NCI-H128 (cell line): Measurements from ENCODE around the gene KCNJ5.

Source experiments
- DNase-seq: peaks from one replicate; lab custom pipeline; 2025; ENCODE audit not compliant: unreplicated experiment; lab: John Stamatoyannopoulos, UW

The KCNJ5 gene

DNA sequence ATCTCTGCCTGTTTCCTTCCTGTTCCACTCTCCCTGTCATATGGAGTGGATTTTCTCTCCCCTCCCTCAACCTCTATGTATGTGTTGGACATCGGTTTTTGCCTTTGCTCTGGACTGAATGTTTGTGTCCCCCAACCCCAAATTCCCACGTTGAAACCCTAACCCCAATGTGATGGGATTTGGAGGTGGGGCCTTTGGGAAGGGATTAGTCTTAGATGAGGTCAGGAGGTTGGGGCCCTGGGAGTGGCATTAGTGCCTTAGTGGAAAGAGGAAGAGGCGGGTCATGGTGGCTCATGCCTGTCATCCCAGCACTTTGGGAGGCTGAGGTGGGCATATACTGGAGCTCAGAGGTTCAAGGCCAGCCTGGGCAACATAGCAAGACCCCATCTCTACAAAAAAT is 39.9 kb downstream of the KCNJ5 start:
- DNase-seq, result no peak

DNA sequence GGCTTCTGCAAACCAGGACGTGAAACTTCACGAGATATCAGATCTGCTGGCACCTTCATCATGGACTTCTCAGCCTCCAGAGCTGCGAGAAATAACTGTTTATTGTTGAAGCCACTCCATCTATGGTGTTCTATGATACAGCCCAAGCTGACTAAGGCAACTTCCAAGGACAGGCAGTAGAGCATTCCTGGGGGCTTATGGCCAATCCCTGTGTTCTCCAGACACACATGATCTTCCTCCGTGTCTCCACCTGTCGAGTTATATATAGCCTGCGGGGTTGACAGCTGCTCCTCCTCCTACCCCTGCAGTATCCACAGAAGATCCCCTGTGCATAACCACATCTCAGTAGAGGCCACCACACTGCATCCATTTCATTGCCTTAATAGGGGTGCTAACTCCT is 40.5 kb downstream of the KCNJ5 start:
- DNase-seq, result no peak

- no peak for DNase-seq
These were observed 42.5 kb downstream of the KCNJ5 start for GRCh38 chr11:128933481-128934178.

- DNase-seq, result no peak
These were observed 43.2 kb downstream of the KCNJ5 start for GRCh38 chr11:128934351-128934750.

DNA sequence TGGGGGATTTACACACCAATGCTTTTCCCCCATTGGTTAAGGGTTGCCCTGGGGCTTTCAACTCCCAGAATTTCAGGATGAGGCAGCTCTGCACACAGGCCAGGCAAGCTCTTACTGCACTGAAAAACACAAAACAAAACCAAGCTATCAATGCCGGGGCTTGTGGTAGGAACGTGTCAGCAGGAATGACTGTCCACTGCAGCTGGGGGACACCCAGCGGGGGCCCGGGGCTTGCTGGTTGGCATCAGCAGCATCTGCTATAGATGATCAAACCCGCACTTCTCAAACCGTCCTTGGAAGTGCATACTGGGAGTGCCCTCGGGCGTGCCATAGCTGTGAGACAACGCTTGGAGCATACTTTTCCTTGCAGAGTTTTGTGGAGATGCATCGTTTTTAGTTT is 43.8 kb downstream of the KCNJ5 start:
- DNase-seq, result no peak

DNA sequence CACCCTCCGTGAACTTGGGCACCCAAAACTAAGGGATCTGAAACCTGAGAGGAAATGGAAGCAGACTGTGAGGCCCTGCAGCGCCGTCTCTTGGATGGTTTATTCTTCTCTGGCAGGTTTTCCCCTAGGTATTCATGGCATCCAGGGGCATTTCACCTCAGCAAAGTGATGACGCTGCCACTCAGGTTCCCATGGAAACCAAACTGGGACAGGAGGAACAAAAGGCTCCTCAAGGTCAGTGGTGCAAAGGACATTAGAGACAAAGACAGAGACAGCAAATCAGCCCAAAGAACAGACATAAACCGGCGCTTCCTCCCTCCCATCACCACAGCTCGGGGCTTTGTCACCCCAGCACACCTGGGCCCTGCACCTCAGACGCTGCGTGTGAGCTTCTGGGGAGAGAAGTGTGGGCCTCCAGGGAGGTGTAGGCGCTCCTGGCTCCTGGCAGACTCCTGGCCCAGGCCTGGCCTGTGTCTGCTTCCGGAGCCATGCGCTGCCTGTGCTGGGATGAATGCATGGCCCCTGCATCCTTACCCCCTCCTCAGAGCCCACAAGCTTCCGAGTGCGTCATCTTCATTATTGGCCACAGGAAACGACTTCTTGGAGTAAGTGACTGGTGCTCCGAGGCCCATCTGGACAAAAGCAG is 45.6 kb downstream of the KCNJ5 start:
- no peak for DNase-seq

DNA sequence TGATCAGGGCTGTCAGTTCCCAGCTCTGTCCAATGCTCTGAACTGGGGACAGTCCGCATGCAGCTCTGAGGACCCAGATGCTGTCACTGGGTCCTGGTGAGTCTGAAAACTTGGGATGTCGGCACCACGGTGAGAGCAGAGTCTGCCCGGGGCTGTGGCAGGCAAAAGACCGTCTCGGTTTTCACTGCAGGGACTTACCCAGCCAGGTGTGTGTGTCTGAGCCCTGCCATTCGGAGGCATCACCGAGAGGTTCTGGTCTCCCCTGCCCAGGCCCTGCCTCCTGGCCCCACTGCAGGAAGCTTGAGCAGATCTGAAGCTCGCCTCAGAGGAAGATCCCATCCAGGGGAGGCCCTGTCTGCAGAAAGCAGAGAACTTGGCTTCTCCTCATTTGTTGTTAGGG is 46.3 kb downstream of the KCNJ5 start:
- DNase-seq, result no peak

- DNase-seq, result no peak
These were observed 47.2 kb downstream of the KCNJ5 start for GRCh38 chr11:128938156-128938885.

GRCh38 chr11:128939591-128939990 is 48.4 kb downstream of the KCNJ5 start:
- no peak for DNase-seq

GRCh38 chr11:128940156-128940555 is 49.0 kb downstream of the KCNJ5 start:
- DNase-seq, result no peak

DNA sequence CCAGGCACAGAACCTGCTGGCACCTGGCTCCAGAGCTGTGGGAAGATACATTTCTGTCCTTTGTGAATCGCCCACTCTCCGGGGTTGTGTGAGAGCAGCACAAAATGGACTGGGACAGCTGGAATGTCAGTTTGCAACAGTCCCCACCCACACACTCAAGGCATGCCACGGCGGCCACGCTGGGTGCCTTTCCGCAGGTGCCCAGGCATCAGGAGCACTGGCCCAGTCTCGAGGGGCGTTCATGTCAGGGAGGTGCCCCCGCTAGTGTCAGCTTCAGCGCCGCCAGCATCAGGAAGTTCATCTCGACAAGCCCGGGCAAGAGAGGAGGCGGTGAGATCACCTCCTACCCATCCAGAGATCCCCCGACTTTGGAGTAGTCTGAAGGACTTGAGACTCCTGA is 49.4 kb downstream of the KCNJ5 start:
- no peak for DNase-seq

GRCh38 chr11:128941110-128941509 is 50.0 kb downstream of the KCNJ5 start:
- no peak for DNase-seq

- no peak for DNase-seq
These were observed 50.6 kb downstream of the KCNJ5 start for GRCh38 chr11:128941573-128942271.

DNA sequence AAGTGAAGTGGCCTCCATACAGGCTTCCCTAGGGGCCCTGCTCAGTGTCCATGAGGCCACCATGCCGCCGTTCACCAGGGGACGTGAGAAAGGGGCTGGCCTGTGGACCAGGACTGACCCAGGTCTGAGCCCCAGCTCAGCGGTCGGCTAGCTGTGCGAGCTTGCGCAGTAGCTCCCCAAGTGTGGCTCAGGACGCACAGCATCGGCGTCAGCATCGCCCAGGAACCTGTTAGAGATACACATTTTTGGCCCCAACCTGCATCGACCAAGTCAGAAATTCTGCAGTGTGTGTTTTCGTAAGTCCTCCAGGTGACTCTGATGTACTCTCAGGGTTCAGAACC is 51.1 kb downstream of the KCNJ5 start:
- DNase-seq, result no peak

DNA sequence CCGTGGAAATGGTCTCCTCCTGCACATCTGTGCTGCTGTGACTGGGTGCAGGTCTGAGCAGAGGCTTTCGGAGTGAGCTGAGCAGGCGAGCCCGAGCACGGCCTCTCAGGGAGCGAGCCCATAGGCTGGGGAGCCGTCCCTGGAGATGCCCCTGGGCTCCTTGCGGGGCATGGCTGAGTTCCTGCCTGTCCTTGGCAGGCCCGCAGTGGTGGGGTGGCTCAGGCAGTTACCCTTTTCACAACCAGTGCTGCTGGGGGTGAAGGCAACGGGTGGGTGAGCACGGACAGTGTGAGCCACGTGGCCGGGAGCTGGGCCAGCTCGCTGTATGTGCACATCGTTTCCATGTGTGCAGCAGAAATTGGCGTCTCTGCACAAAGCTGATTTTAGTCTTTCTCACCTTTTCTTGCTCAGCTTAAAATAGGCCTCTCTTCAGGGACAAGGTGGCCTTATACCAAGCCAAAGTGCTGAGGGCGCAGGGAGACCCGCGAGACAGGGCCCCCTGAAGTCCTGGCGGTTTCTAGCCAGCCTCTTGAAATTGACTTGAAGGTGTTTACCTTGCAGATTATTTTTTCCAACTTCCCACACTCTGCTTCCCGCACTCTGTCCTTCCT is 51.8 kb downstream of the KCNJ5 start, which contains the start of gene TP53AIP1:
Gene TP53AIP1, minus strand, starts transcription at position 55 of the 611 bp plus-strand sequence. CDS start 5,053 bp downstream, outside the sequence.
- no peak for DNase-seq

- no peak for DNase-seq
These were observed 52.3 kb downstream of the KCNJ5 start for GRCh38 chr11:128943428-128943976.

DNA sequence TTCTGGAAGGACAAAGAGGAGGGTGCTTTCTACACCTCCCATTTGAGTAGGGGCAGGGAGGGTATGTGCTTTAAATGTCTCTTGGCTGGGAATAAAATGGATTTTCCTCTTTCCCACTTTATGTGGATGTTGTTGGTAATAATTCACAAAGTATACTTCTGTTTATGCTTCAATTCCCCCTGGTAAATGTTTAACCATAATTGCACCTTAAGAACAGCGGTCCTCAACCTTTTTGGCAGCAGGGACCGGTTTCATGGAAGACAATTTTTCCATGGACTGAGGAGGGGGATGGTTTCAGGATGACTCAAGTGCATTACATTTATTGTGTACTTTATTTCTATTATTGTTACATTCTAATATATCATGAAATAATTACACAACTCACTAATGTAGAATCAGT is 55.5 kb downstream of the KCNJ5 start:
- no peak for DNase-seq

- DNase-seq, result no peak
These were observed 56.6 kb downstream of the KCNJ5 start for GRCh38 chr11:128947773-128948172.

- no peak for DNase-seq
These were observed 57.4 kb downstream of the KCNJ5 start for GRCh38 chr11:128948583-128948982.

- DNase-seq, result no peak
These were observed 58.8 kb downstream of the KCNJ5 start for GRCh38 chr11:128949791-128950454.
